ENCODE data around the gene IQSEC2. TPM values are rescaled to one million over a fixed set of nuclear protein-coding genes. Genes with fewer than 3 reads are reported as not detected.

Gene IQSEC2
- total and polyA plus RNA-seq, 9 of the 15 experiments (the other 6 are each of a cell fraction or from before 2014, with no cell fraction given), result 2.7 to 41.8 (median 20.1) TPM

DNA sequence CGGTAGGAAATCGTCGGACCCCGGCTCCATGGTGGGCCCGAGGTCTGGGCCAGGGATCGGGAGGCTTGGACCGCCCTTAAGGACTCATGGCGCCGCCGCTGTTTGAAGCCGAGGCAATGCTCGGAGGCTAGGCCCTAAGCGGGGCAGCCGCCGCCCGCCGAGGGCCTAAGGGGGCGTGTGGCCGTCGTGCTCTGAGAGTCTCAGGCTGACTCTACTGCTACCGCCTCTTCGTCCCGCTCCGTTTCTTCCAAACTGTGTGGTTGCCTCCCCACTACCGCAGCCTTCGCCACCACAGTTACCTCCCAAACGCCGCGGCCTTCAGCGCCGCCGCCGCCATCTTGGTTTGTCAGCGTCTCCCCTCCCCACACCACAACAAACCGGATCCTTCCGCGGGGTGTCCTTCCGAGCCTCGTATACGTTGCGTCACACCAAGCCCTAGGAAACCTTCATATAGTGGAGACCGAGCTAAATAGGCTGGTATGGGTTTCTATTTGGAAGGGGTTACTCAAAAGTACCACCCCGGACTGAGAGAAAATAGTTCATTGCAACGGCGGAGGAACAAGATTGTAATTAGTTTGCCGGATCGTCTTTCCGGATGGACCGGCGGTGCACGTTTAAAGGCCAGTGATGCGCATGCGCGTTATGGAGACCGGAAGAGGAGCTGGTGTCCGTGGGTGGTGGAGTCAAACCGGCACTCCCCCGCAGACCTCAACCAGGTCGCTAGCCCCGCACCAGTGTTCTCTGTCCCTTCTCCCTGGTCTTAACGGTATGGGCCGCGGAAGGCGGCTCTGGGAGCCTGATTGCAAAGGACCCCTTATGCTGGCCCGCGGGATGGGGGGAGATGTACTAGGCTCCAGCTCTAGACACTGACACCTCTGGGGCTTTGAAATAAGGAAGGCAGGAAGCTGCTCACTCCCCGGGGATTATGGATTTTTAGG lies 56.3 kb downstream of the IQSEC2 start, which contains the start of gene KDM5C (continued):
- TF ChIP-seq, protein P1, sequence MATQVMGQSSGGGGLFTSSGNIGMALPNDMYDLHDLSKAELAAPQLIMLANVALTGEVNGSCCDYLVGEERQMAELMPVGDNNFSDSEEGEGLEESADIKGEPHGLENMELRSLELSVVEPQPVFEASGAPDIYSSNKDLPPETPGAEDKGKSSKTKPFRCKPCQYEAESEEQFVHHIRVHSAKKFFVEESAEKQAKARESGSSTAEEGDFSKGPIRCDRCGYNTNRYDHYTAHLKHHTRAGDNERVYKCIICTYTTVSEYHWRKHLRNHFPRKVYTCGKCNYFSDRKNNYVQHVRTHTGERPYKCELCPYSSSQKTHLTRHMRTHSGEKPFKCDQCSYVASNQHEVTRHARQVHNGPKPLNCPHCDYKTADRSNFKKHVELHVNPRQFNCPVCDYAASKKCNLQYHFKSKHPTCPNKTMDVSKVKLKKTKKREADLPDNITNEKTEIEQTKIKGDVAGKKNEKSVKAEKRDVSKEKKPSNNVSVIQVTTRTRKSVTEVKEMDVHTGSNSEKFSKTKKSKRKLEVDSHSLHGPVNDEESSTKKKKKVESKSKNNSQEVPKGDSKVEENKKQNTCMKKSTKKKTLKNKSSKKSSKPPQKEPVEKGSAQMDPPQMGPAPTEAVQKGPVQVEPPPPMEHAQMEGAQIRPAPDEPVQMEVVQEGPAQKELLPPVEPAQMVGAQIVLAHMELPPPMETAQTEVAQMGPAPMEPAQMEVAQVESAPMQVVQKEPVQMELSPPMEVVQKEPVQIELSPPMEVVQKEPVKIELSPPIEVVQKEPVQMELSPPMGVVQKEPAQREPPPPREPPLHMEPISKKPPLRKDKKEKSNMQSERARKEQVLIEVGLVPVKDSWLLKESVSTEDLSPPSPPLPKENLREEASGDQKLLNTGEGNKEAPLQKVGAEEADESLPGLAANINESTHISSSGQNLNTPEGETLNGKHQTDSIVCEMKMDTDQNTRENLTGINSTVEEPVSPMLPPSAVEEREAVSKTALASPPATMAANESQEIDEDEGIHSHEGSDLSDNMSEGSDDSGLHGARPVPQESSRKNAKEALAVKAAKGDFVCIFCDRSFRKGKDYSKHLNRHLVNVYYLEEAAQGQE (IDR thresholded peaks at IDR 0.05; ENCODE audit: borderline replicate concordance), result no peak
- TF ChIP-seq, protein P1 (CRISPR knock-in tag; IDR thresholded peaks at IDR 0.05; ENCODE audit: low read depth), result peak; percentile 25; the same call in 1 of the 2 replicates
- no peak for TF ChIP-seq ZNF644 (tag; IDR thresholded peaks at IDR 0.05; ENCODE audit: low read depth)
- no peak for TF ChIP-seq TEAD1 (CRISPR knock-in tag; IDR thresholded peaks at IDR 0.05)
- peak; percentile 88; the same call in 1 of the 2 replicates for TF ChIP-seq ETV5 (CRISPR knock-in tag; IDR thresholded peaks at IDR 0.05; ENCODE audit: low read depth)
- TF ChIP-seq KDM4B (IDR thresholded peaks at IDR 0.05; ENCODE audit: borderline replicate concordance in 2 of 2, low read depth in 1 of 2), result 0 out of 4 replicates have a peak, but pooled peaks of 1 of the 2 experiments have one; percentile 47
- TF ChIP-seq RBM14 (IDR thresholded peaks at IDR 0.05; ENCODE audit: borderline replicate concordance, insufficient read depth, low read depth, low read length), result no peak
- TF ChIP-seq LEF1 (IDR thresholded peaks at IDR 0.05), result peak; percentile 82; the same call in 1 of the 2 replicates
- TF ChIP-seq, protein P2, sequence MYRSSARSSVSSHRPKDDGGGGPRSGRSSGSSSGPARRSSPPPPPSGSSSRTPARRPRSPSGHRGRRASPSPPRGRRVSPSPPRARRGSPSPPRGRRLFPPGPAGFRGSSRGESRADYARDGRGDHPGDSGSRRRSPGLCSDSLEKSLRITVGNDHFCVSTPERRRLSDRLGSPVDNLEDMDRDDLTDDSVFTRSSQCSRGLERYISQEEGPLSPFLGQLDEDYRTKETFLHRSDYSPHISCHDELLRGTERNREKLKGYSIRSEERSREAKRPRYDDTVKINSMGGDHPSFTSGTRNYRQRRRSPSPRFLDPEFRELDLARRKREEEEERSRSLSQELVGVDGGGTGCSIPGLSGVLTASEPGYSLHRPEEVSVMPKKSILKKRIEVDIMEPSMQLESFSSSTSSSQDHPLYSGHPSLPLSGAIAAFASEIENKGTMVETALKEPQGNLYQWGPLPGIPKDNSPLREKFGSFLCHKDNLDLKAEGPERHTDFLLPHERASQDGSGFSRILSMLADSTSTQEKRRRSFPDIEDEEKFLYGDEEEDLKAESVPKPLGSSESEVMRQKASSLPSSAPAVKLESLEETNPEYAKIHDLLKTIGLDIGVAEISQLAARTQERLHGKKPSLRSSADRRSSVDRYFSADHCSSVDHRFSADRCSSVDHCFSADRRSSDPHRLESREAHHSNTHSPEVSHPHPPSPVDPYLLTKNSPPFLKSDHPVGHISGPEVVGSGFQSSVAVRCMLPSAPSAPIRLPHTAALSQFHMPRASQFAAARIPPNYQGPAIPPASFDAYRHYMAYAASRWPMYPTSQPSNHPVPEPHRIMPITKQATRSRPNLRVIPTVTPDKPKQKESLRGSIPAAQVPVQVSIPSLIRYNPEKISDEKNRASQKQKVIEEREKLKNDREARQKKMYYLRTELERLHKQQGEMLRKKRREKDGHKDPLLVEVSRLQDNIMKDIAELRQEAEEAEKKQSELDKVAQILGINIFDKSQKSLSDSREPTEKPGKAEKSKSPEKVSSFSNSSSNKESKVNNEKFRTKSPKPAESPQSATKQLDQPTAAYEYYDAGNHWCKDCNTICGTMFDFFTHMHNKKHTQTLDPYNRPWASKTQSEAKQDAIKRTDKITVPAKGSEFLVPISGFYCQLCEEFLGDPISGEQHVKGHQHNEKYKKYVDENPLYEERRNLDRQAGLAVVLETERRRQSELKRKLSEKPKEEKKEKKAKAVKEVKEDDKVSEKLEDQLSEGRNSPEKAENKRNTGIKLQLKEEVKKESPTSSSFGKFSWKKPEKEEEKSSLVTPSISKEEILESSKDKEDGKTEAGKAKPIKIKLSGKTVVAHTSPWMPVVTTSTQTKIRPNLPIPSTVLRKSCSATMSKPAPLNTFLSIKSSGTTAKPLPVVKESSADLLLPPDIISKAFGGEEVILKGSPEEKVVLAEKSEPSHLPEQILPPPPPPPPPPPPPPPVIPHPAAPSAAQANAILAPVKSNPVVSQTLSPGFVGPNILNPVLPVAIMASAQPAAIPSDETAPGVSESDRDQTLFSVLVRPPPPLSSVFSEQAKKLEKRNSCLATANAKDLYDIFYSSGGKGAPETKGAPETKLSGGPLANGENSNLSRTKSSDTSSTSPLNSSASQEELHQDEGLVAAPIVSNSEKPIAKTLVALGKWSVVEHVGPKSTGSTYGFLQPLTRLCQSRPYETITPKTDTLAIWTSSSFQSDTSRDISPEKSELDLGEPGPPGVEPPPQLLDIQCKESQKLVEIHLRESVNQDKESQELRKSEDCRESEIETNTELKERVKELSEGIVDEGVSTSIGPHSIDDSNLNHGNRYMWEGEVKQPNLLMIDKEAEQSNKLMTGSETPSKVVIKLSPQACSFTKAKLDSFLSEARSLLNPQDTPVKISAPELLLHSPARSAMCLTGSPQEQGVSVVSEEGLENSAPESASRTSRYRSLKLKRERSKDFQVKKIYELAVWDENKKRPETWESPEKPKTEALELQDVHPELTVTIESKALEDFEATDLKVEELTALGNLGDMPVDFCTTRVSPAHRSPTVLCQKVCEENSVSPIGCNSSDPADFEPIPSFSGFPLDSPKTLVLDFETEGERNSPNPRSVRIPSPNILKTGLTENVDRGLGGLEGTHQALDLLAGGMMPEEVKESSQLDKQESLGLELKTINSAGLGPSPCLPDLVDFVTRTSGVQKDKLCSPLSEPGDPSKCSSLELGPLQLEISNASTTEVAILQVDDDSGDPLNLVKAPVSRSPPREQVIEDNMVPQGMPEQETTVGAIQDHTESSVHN (IDR thresholded peaks at IDR 0.05; ENCODE audit: borderline replicate concordance in 1 of 2, low read depth in 1 of 2), result peak in 1 of 2 experiments; percentile 84; a peak in 1 of 4 replicates

All from K562 (cell line).